OCI-LY3 (cell line): ENCODE measurements around the gene NDUFS6.

Experiments used
- H2AFZ ChIP-seq: fragments of 200-600, 300-600 bp; shearing (Covaris generic); 2 replicates; pipeline ENCODE4 v1.6.0; 2014; ENCODE audit warnings: antibody characterized with exemption, low read depth, low read length
- H3K27ac ChIP-seq: fragments of 200-600, 300-600 bp; sonication (generic); 2 replicates; pipeline ENCODE4 v1.5.1; 2014; ENCODE audit warnings: mild to moderate bottlenecking, low read length, moderate library complexity, mixed read lengths
- H3K27me3 ChIP-seq: fragments of 200-600, 300-600 bp; sonication (generic); 2 replicates; pipeline ENCODE4 v1.6.1; 2014; ENCODE audit warnings: low read depth, low read length, mixed read lengths
- H3K36me3 ChIP-seq: fragments of 200-600, 300-600 bp; sonication (generic); replicated peaks from 2 replicates; pipeline ENCODE3; 2014; ENCODE audit warnings: low read depth, low read length, mixed read lengths
- H3K4me1 ChIP-seq: fragments of 300-600, 200-600 bp; sonication (generic); 2 replicates; pipeline ENCODE4 v1.6.1; 2014; ENCODE audit warnings: low read length, mixed read lengths
- H3K4me2 ChIP-seq: fragments of 200-600, 300-600 bp; sonication (generic); 2 replicates; pipeline ENCODE4 v1.6.1; 2014; ENCODE audit warnings: low read length, mixed read lengths
- H3K4me3 ChIP-seq: fragments of 300-600, 200-600 bp; sonication (generic); 2 replicates; pipeline ENCODE4 v1.5.1; 2014; ENCODE audit warnings: antibody characterized with exemption, mild to moderate bottlenecking, low read length, moderate library complexity
- H3K79me2 ChIP-seq: fragments of 300-600, 200-600 bp; shearing (Covaris generic); 2 replicates; pipeline ENCODE4 v1.6.1; 2014; ENCODE audit warnings: mild to moderate bottlenecking, low read length, mixed read lengths
- H3K9ac ChIP-seq: fragments of 300-600, 200-600 bp; shearing (Covaris generic); 2 replicates; pipeline ENCODE4 v1.6.0; 2014; ENCODE audit warnings: mild to moderate bottlenecking, low read length, moderate library complexity
- H3K9me3 ChIP-seq: fragments of 200-600, 300-600 bp; shearing (Covaris generic); 2 replicates; pipeline ENCODE4 v1.6.1; 2014; ENCODE audit warnings: low read length, mixed read lengths; ENCODE audit not compliant: insufficient read depth
- H4K20me1 ChIP-seq: fragments of 200-600, 300-600 bp; sonication (generic); 2 replicates; pipeline ENCODE4 v1.6.1; 2016; ENCODE audit warnings: low read length, mixed read lengths; ENCODE audit not compliant: insufficient read depth
- CTCF ChIP-seq: fragments of 200-600, 300-600 bp; sonication (generic); IDR thresholded peaks from 2 replicates; pipeline ENCODE4 v1.5.1; 2014; ENCODE audit warnings: antibody characterized with exemption, low read length, low read depth
- EZH2phosphoT487 ChIP-seq: fragments of 200-600 bp; shearing (Covaris generic); IDR thresholded peaks from 2 replicates; pipeline ENCODE4 v1.6.1; 2018; ENCODE audit warnings: antibody characterized with exemption, mixed run types, low read depth

The NDUFS6 gene

GRCh38 chr5:1860949-1861348 is 59.7 kb downstream of the NDUFS6 start:
- Histone ChIP-seq H4K20me1 (no peaks in the 10 kb centered on the region), H3K4me2 (no peak overlapping the region), H3K27ac (no peak overlapping the region), H3K9me3 (no peaks in the 10 kb centered on the region), H3K79me2 (no peaks in the 10 kb centered on the region), H2AFZ (no peak overlapping the region), H3K9ac (no peak overlapping the region), H3K4me3 (no peak overlapping the region), H3K27me3 (no peaks in the 10 kb centered on the region), H3K4me1 (no peaks in the 10 kb centered on the region), H3K36me3 (no peaks in the 10 kb centered on the region)
- no peak for TF ChIP-seq EZH2phosphoT487
- TF ChIP-seq CTCF: no peak

DNA sequence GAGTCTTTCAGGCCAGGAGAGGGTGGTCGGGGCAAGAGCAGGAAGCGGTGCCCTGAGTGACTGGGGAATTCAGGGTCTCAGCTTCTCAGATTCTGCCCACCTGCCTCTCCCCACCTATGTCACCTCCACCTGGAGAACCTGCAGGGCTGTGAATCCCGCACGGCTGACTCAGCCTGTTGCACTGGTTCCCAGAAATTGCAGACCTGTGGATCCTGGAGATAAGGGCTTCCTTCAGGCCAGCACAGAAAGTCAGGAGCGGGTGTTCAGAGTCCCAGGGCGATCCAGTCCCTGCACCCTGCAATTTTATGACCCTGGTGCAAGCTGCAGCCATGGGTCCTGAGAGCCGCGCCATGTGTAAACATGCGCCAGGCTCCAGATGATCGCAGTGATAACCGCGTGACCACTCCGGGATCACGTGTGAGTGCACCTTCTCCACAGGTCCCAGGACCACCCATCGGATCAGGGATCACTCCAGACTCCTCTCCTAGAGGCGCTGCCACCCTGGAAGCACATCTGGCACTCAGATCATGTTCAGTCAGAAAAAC is 63.8 kb downstream of the NDUFS6 start:
- Histone ChIP-seq H2AFZ (no peak overlapping the region), H3K4me1 (no peaks in the 10 kb centered on the region), H3K27me3 (no peaks in the 10 kb centered on the region), H3K4me3 (no peak overlapping the region), H3K27ac (no peak overlapping the region), H3K9me3 (no peaks in the 10 kb centered on the region), H3K79me2 (no peaks in the 10 kb centered on the region), H3K4me2 (no peak overlapping the region), H3K36me3 (no peaks in the 10 kb centered on the region), H4K20me1 (no peaks in the 10 kb centered on the region), H3K9ac (no peak overlapping the region)
- no peak for TF ChIP-seq EZH2phosphoT487
- TF ChIP-seq CTCF: no peak

DNA sequence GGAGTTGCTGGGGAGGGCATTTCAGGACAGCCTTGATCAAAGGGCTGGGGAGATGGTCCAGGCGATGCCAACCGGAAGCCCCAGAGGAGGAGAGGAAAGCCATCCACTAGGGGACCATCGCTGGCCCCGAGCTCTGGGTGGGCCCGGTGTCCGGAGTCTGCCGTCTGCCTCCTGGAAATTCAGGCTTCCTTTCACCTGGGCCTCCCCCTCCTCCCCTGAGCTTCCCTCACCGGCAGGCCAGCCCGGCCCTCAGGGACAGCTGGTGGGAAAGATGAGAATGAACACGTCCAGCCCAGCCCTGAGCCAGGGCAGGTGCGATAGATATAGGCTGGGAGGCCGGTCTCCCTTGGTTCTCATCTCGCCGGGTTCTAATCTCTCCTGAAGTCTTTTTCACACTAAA is 64.3 kb downstream of the NDUFS6 start:
- H3K9ac ChIP-seq: no peak overlapping the region
- H3K36me3 ChIP-seq: no peaks in the 10 kb centered on the region
- no peak overlapping the region for H3K4me3 ChIP-seq
- no peaks in the 10 kb centered on the region for H4K20me1 ChIP-seq
- H3K27me3 ChIP-seq: no peaks in the 10 kb centered on the region
- no peak overlapping the region for H2AFZ ChIP-seq
- TF ChIP-seq CTCF: no peak
- no peak for TF ChIP-seq EZH2phosphoT487
- H3K4me2 ChIP-seq: no peak overlapping the region
- H3K4me1 ChIP-seq: no peaks in the 10 kb centered on the region
- H3K9me3 ChIP-seq: no peaks in the 10 kb centered on the region
- H3K27ac ChIP-seq: no peak overlapping the region
- no peaks in the 10 kb centered on the region for H3K79me2 ChIP-seq
